Smooth muscle cell (in vitro differentiated cells): ENCODE data around the gene TLE5. TPM values are rescaled to one million over a fixed set of nuclear protein-coding genes. Genes with fewer than 3 reads are reported as not detected.
"Not testable (repeated sequence)": the region's sequence is repeated elsewhere in the genome, so short reads cannot be mapped to it uniquely, and the experiment has no call there.

ENCODE experiments used
- DNase-seq: peaks from one replicate; lab custom pipeline; 2025; ENCODE audit not compliant: unreplicated experiment; lab: John Stamatoyannopoulos, UW
- H2AFZ ChIP-seq: fragments of 200-600 bp; sonication (generic); 2 replicates; pipeline ENCODE4 v1.6.0; 2016; ENCODE audit warnings: antibody characterized with exemption, low read depth, mild to moderate bottlenecking
- H3F3A ChIP-seq: fragments of 200-600 bp; sonication (generic); 2 replicates; pipeline ENCODE4 v1.6.0; 2017; ENCODE audit warnings: antibody characterized with exemption, low read depth
- H3K27ac ChIP-seq: fragments of 200-600 bp; sonication (generic); 2 replicates; pipeline ENCODE4 v1.5.1; 2016; ENCODE audit warnings: low read depth, mild to moderate bottlenecking
- H3K27me3 ChIP-seq: fragments of 200-600 bp; sonication (generic); 2 replicates; pipeline ENCODE4 v1.6.1; 2016; ENCODE audit warnings: low read depth, mild to moderate bottlenecking
- H3K36me3 ChIP-seq: fragments of 200-600 bp; sonication (generic); 2 replicates; pipeline ENCODE4 v1.5.1; 2016; ENCODE audit warnings: low read depth
- H3K4me1 ChIP-seq: fragments of 200-600 bp; sonication (generic); 2 replicates; pipeline ENCODE4 v1.5.1; 2016; ENCODE audit warnings: low read depth
- H3K4me2 ChIP-seq: fragments of 200-600 bp; sonication (generic); 2 replicates; pipeline ENCODE4 v1.6.0; 2016; ENCODE audit warnings: mild to moderate bottlenecking
- H3K4me3 ChIP-seq: fragments of 200-600 bp; sonication (generic); 2 replicates; pipeline ENCODE4 v1.5.1; 2016; ENCODE audit warnings: mild to moderate bottlenecking
- H3K79me2 ChIP-seq: fragments of 200-600 bp; sonication (generic); 2 replicates; pipeline ENCODE4 v1.6.0; 2016; ENCODE audit warnings: low read depth, mild to moderate bottlenecking
- H3K9ac ChIP-seq: fragments of 200-600 bp; sonication (generic); 2 replicates; pipeline ENCODE4 v1.6.0; 2016; ENCODE audit warnings: low read depth
- H3K9me3 ChIP-seq: fragments of 200-600 bp; sonication (generic); replicated peaks from 2 replicates; pipeline ENCODE4 v1.5.1; 2016; ENCODE audit warnings: low read depth
- H4K20me1 ChIP-seq: fragments of 200-600 bp; sonication (generic); 2 replicates; pipeline ENCODE4 v1.6.0; 2016; ENCODE audit warnings: low read depth
- CTCF ChIP-seq: fragments of 200-600 bp; sonication (generic); IDR thresholded peaks from 2 replicates; pipeline ENCODE4 v1.5.1; 2017; ENCODE audit warnings: borderline replicate concordance, mild to moderate bottlenecking, antibody characterized with exemption; ENCODE audit not compliant: insufficient read depth, poor library complexity, severe bottlenecking
- WGBS: methylation state at CpG from one replicate; pipeline ENCODE4 v1.1.7; 2016; ENCODE audit warnings: low lambda C conversion rate; 5-methylcytosine and 5-hydroxymethylcytosine counted together
- polyA plus RNA-seq: library from polyadenylated mRNA; unstranded; fragments of >200 nt; fragmentation: Nextera tagmentation; extraction: Ambion mirVana; gene quantifications from 2 replicates; pipeline ENCODE4 v1.2.1, GENCODE V29; 2016
- total RNA-seq: library from RNA; depleted of rRNA; stranded (reverse); fragments of >200 nt; gene quantifications from 2 replicates; pipeline ENCODE4 v1.2.3, GENCODE V29; 2014

TLE5 gene
- total and polyA plus RNA-seq, 2 experiments from 2014 or later, result 146 to 274 TPM

DNA sequence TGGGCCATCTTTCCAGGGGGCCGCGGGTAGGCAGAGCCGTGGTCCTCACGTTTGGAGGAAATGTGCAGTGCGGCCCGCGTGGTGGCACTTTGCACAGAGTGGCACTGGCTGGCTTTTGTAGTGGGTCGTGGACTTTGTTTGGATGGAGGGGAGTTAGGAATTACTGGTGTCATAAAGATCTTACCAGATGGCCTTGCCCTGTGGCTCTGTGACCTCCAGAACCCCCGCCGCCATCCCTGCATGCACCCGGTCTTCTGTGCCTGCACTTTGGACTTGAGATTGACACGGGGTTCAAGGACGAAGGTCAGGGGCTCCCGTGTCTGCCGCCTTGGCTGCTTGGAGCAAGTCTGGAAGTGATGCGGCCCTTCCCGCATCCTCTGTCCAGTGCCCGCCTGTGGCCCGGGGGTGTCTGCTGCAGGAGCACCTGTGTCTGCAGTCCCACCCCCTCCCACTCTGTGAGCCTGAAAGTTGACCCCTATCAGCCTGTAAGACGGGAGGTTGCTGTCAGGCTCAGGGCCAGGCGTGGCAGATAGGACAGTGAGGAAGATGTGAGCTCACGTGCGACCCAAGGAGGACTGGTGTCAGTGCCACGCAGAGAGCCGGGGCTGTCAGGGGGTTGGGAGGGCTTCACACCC, 34.1 kb upstream of the TLE5 start:
- peaks cover 68% of the 10 kb centered on the region for H3K79me2 ChIP-seq
- H3K9me3 ChIP-seq, result no peaks in the 10 kb centered on the region
- H3K27me3 ChIP-seq, result no peaks in the 10 kb centered on the region
- no peak overlapping the region for H3K9ac ChIP-seq
- H3F3A ChIP-seq, result no peaks in the 10 kb centered on the region
- no peak overlapping the region for H3K27ac ChIP-seq
- TF ChIP-seq CTCF, result no peak
- H4K20me1 ChIP-seq, result peaks cover 69% of the 10 kb centered on the region
- peak overlapping the region; percentile 86 for H3K4me3 ChIP-seq
- peak overlapping the region; percentile 99 for H3K4me2 ChIP-seq
- WGBS, result 76% methylated on average over 25 of the region's 25 CpGs
- no peaks in the 10 kb centered on the region for H3K36me3 ChIP-seq
- no peak for DNase-seq
- H3K4me1 ChIP-seq, result peaks cover 14% of the 10 kb centered on the region
- H2AFZ ChIP-seq, result no peak overlapping the region

DNA sequence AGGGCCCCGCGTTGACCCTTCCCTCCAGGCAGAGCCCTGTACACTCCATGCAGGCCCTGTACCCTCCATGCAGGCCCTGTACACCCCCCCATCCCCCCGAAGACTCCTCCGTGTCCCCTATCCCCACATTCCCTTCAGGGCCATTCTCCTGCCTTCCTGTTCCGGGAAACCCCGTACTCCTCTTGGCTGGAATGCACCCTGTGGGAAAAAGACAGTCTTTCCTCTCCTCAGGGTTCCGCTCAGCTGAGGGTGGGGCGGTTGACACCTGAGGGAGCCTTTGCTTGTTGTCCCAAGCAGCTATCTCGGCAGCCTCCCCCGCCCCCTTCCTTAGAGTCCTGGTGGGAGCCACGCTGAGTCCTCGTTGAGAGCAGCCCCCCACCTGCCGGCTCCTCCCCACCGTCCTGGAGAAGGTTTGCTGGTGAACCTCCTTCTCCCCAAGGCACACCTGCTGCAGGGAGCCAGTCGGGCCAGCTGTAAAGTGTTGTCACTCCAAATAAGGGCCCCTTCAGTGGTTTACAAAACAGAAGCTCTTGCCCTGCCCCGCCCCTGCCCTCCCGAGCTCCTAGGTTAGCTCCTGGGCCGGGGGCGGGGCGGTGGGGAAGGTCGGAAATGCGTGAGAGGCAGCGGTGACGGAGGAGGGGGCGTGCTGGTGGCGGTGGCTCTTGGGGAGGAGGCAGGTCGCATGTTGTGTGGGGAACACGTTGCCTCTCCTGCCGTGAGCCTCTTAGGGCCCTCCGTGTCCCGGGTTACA, 33.3 kb upstream of the TLE5 start:
- DNase-seq, result no peak

DNA sequence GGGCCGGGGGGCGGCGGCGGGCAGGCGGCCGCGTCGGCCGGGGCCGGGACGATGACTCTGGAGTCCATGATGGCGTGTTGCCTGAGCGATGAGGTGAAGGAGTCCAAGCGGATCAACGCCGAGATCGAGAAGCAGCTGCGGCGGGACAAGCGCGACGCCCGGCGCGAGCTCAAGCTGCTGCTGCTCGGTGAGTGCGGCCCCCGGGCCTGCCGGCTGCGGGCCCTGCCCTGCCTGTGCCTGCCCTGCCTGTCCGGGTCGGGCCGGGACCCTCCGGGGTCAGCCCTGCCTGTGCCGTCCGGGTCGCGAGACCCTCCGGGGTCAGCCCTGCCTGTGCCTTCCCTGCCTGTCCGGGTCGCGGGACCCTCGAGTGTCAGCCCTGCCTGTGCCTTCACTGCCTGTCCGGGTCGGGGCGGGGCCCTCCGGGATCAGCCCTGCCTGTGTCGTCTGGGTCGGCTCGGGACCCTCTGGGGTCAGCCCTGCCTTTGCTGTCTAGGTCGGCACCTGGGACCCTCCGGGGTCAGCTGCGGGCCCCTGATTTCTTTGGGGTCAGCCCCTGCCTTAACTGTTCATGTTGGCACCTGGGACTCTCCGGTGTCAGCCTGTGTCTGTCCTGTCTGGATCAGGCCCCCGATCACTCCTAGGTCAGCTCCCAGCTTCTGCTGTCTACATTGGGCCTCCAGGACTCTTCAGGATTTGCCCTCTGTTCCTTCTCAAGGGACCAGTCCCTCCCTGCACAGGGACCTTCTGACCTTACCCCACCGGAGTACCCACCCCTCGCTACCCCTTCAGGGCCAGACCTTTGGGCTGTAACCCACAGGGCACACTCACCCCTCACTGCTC, 32.5 kb upstream of the TLE5 start:
- peak overlapping the region; percentile 86 for H3K4me3 ChIP-seq
- peaks cover 54% of the 10 kb centered on the region for H3K79me2 ChIP-seq
- 5% methylated on average over 43 of the region's 57 CpGs for WGBS
- peak overlapping the region; percentile 78 for H3K9ac ChIP-seq
- no peak for TF ChIP-seq CTCF
- DNase-seq, result no peak
- no peak overlapping the region for H2AFZ ChIP-seq
- peaks cover 54% of the 10 kb centered on the region for H4K20me1 ChIP-seq
- H3K36me3 ChIP-seq, result no peaks in the 10 kb centered on the region
- H3F3A ChIP-seq, result no peaks in the 10 kb centered on the region
- no peak overlapping the region for H3K27ac ChIP-seq
- H3K9me3 ChIP-seq, result no peaks in the 10 kb centered on the region
- peak overlapping the region; percentile 99 for H3K4me2 ChIP-seq
- peaks cover 14% of the 10 kb centered on the region for H3K4me1 ChIP-seq
- no peaks in the 10 kb centered on the region for H3K27me3 ChIP-seq

More for the DNA sequence above, 33.3 kb upstream of the TLE5 start:
- H3K9me3 ChIP-seq, result no peaks in the 10 kb centered on the region
- peak overlapping the region; percentile 86 for H3K4me3 ChIP-seq
- 7% methylated on average over 20 of the region's 31 CpGs for WGBS
- H3K27ac ChIP-seq, result no peak overlapping the region
- no peak for TF ChIP-seq CTCF
- H2AFZ ChIP-seq, result no peak overlapping the region
- H3K4me1 ChIP-seq, result peaks cover 14% of the 10 kb centered on the region
- peaks cover 62% of the 10 kb centered on the region for H4K20me1 ChIP-seq
- peak overlapping the region; percentile 99 for H3K4me2 ChIP-seq
- H3F3A ChIP-seq, result no peaks in the 10 kb centered on the region
- no peaks in the 10 kb centered on the region for H3K27me3 ChIP-seq
- peaks cover 60% of the 10 kb centered on the region for H3K79me2 ChIP-seq
- no peaks in the 10 kb centered on the region for H3K36me3 ChIP-seq
- H3K9ac ChIP-seq, result peak overlapping the region; percentile 78

DNA sequence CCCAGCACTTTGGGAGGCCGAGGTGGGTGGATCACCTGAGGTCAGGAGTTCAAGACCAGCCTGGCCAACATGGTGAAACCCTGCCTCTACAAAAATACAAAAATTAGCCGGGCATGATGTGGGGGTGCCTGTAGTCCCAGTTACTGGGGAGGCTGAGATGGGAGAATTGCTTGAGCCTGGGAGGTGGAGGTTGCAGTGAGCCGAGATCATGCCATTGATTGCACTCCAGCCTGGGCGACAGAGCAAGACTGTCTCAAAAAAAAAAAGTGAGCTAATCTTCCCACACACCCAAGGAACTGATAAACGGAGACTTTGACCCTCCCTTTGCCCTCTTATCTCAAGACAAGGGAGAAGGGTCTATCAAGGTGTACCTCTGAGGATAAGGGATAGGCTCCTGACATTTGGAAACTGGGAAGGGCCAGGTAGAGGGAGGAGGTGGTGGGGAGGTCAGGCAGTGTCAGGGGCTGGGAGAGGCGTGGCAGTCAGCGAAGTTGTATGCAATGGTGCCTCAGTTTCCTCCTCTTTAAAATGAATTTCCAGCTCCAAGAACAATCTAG, 27.1 kb upstream of the TLE5 start:
- WGBS, result 82% methylated on average over 7 of the region's 7 CpGs
- H3K4me2 ChIP-seq, H3K27me3 ChIP-seq: not testable (repeated sequence)

More for the DNA sequence above, 27.1 kb upstream of the TLE5 start:
- H2AFZ ChIP-seq, H3K27ac ChIP-seq, H4K20me1 ChIP-seq, H3K9ac ChIP-seq, H3K36me3 ChIP-seq, H3K4me3 ChIP-seq, H3K4me1 ChIP-seq, H3K79me2 ChIP-seq, DNase-seq, H3K9me3 ChIP-seq, H3F3A ChIP-seq: not testable (repeated sequence)
